HAP-1 (cell line): ENCODE measurements around the gene KRT4.

Experiments used
- DNase-seq, 2 experiments: peaks; one replicate each; pipeline ENCODE4 v3.0.0-alpha.2; 2016 to 2020; ENCODE audit warnings: low spot score in 2 of 2
- H3K27me3 ChIP-seq: fragments of 250-450 bp; sonication (Bioruptor Pico); 2 replicates; pipeline ENCODE4 v1.5.1; 2020; ENCODE audit warnings: low read depth, mild to moderate bottlenecking, moderate library complexity
- H3K36me3 ChIP-seq: fragments of 250-450 bp; sonication (Bioruptor Pico); replicated peaks from 2 replicates; pipeline ENCODE4 v1.5.1; 2020; ENCODE audit warnings: mild to moderate bottlenecking
- H3K4me1 ChIP-seq: fragments of 250-450 bp; sonication (Bioruptor Pico); 2 replicates; pipeline ENCODE4 v1.5.1; 2020; ENCODE audit warnings: mild to moderate bottlenecking
- H3K4me3 ChIP-seq: fragments of 250-450 bp; sonication (Bioruptor Pico); 2 replicates; pipeline ENCODE4 v1.5.1; 2020; ENCODE audit warnings: mild to moderate bottlenecking, moderate library complexity
- H3K9me3 ChIP-seq: fragments of 250-450 bp; sonication (Bioruptor Pico); 2 replicates; pipeline ENCODE4 v1.5.1; 2020; ENCODE audit warnings: mild to moderate bottlenecking, moderate library complexity
- in situ Hi-C: fragments of 300-500 bp; cut with MboI; formaldehyde crosslinking; loops from 3 replicates; pipeline ENCODE4 v1.14.3; 2020; ENCODE audit warnings: low sequenced_read_pairs, inconsistent platforms, mixed read lengths

The KRT4 gene

GRCh38 chr12:52792185-52793029 lies 21.5 kb downstream of the KRT4 start:
- Histone ChIP-seq H3K4me1 (no peaks in the 10 kb centered on the region), H3K9me3 (no peaks in the 10 kb centered on the region), H3K36me3 (no peaks in the 10 kb centered on the region), H3K27me3 (no peaks in the 10 kb centered on the region), H3K4me3 (no peak overlapping the region)
- in situ Hi-C loops: no loop called here
- no peak for DNase-seq

GRCh38 chr12:52791271-52792184 lies 22.4 kb downstream of the KRT4 start:
- Histone ChIP-seq H3K9me3 (no peaks in the 10 kb centered on the region), H3K4me3 (no peak overlapping the region), H3K4me1 (no peaks in the 10 kb centered on the region), H3K27me3 (no peaks in the 10 kb centered on the region), H3K36me3 (no peaks in the 10 kb centered on the region)
- DNase-seq: no peak
- in situ Hi-C loops: no loop called here

- in situ Hi-C loops: no loop called here
- Histone ChIP-seq H3K36me3 (no peaks in the 10 kb centered on the region), H3K9me3 (no peaks in the 10 kb centered on the region), H3K4me3 (no peak overlapping the region), H3K27me3 (no peaks in the 10 kb centered on the region), H3K4me1 (no peaks in the 10 kb centered on the region)
- DNase-seq: no peak
Observed at GRCh38 chr12:52790427-52791270, 23.3 kb downstream of the KRT4 start.

GRCh38 chr12:52789637-52790426 lies 24.1 kb downstream of the KRT4 start:
- no peaks in the 10 kb centered on the region for H3K4me1 ChIP-seq
- DNase-seq: peak in 1 of 2 experiments; percentile 13
- H3K36me3 ChIP-seq: no peaks in the 10 kb centered on the region
- no peaks in the 10 kb centered on the region for H3K9me3 ChIP-seq
- H3K4me3 ChIP-seq: no peak overlapping the region
- no peaks in the 10 kb centered on the region for H3K27me3 ChIP-seq
- in situ Hi-C loops: no loop called here

- Histone ChIP-seq H3K36me3 (no peaks in the 10 kb centered on the region), H3K9me3 (no peaks in the 10 kb centered on the region), H3K27me3 (no peaks in the 10 kb centered on the region), H3K4me3 (no peak overlapping the region), H3K4me1 (no peaks in the 10 kb centered on the region)
- in situ Hi-C loops: no loop called here
- DNase-seq: no peak
Observed at GRCh38 chr12:52788876-52789636, 24.9 kb downstream of the KRT4 start.

- no peak overlapping the region for H3K4me3 ChIP-seq
- in situ Hi-C loops: no loop called here
- no peak for DNase-seq
Observed at GRCh38 chr12:52788192-52788875, 25.6 kb downstream of the KRT4 start.

GRCh38 chr12:52787324-52788191 lies 26.4 kb downstream of the KRT4 start:
- Histone ChIP-seq H3K36me3 (no peaks in the 10 kb centered on the region), H3K9me3 (no peaks in the 10 kb centered on the region), H3K4me1 (no peaks in the 10 kb centered on the region), H3K27me3 (no peaks in the 10 kb centered on the region), H3K4me3 (no peak overlapping the region)
- in situ Hi-C loops: no loop called here
- no peak for DNase-seq

More at GRCh38 chr12:52788192-52788875, 25.6 kb downstream of the KRT4 start:
- Histone ChIP-seq H3K36me3 (no peaks in the 10 kb centered on the region), H3K9me3 (no peaks in the 10 kb centered on the region), H3K4me1 (no peaks in the 10 kb centered on the region), H3K27me3 (no peaks in the 10 kb centered on the region)

GRCh38 chr12:52784909-52785308 lies 29.0 kb downstream of the KRT4 start:
- Histone ChIP-seq H3K4me3 (no peak overlapping the region), H3K27me3 (peaks cover 9% of the 10 kb centered on the region), H3K9me3 (no peaks in the 10 kb centered on the region), H3K4me1 (no peaks in the 10 kb centered on the region), H3K36me3 (no peaks in the 10 kb centered on the region)
- no peak for DNase-seq
- in situ Hi-C loops: no loop called here

GRCh38 chr12:52783563-52784316 lies 30.2 kb downstream of the KRT4 start:
- Histone ChIP-seq H3K4me1 (no peaks in the 10 kb centered on the region), H3K4me3 (no peak overlapping the region), H3K27me3 (peaks cover 9% of the 10 kb centered on the region), H3K9me3 (no peaks in the 10 kb centered on the region), H3K36me3 (no peaks in the 10 kb centered on the region)
- in situ Hi-C loops: no loop called here
- no peak for DNase-seq

- no peak overlapping the region for H3K4me3 ChIP-seq
- H3K27me3 ChIP-seq: peaks cover 9% of the 10 kb centered on the region
- in situ Hi-C loops: no loop called here
- no peak for DNase-seq
- no peaks in the 10 kb centered on the region for H3K36me3 ChIP-seq
- no peaks in the 10 kb centered on the region for H3K9me3 ChIP-seq
- no peaks in the 10 kb centered on the region for H3K4me1 ChIP-seq
Observed at GRCh38 chr12:52782502-52782901, 31.4 kb downstream of the KRT4 start.
